Dermis blood vessel endothelial cell (primary cell): Measurements from ENCODE around the gene LRRC4B. TPM values are rescaled to one million over a fixed set of nuclear protein-coding genes. Genes with fewer than 3 reads are reported as not detected.
"Not testable (repeated sequence)": the region's sequence is repeated elsewhere in the genome, so short reads cannot be mapped to it uniquely, and the experiment has no call there.

ENCODE experiments used
- DNase-seq: peaks from one replicate; pipeline ENCODE4 v3.0.0; 2010
- total RNA-seq: library from RNA; depleted of rRNA; stranded (reverse); fragments of >200 nt; gene quantifications from 2 replicates; pipeline ENCODE4 v1.2.3, GENCODE V29; 2014

LRRC4B gene
- total RNA-seq = under 0.01 and 0.05 TPM in 2 replicates

GRCh38 chr19:50567882-50568727 is at the start of gene LRRC4B:
Gene LRRC4B (minus strand): TSS chr19:50568435. CDS start chr19:50548838, 19,597 bp downstream.
- no peak for DNase-seq

GRCh38 chr19:50612504-50613404 is 44.5 kb upstream of the LRRC4B start:
- DNase-seq = not testable (repeated sequence)

- peak; percentile 94 for DNase-seq
Observed at GRCh38 chr19:50607874-50608785, 39.9 kb upstream of the LRRC4B start.

GRCh38 chr19:50607388-50607787 is 39.2 kb upstream of the LRRC4B start:
- DNase-seq = no peak

GRCh38 chr19:50606059-50606836 is 38.0 kb upstream of the LRRC4B start:
- DNase-seq = peak; percentile 29

GRCh38 chr19:50604264-50605073 is 36.2 kb upstream of the LRRC4B start:
- DNase-seq = not testable (repeated sequence)

- DNase-seq = no peak
Observed at GRCh38 chr19:50602935-50603334, 34.7 kb upstream of the LRRC4B start.

- DNase-seq = no peak
Observed at GRCh38 chr19:50602496-50602895, 34.3 kb upstream of the LRRC4B start.

- no peak for DNase-seq
Observed at GRCh38 chr19:50602089-50602422, 33.8 kb upstream of the LRRC4B start.

- DNase-seq = no peak
Observed at GRCh38 chr19:50601407-50602088, 33.3 kb upstream of the LRRC4B start.

- DNase-seq = peak; percentile 32
Observed at GRCh38 chr19:50599427-50599826, 31.2 kb upstream of the LRRC4B start.

- DNase-seq = no peak
Observed at GRCh38 chr19:50590191-50590590, 22.0 kb upstream of the LRRC4B start.

GRCh38 chr19:50581795-50582660 is 13.8 kb upstream of the LRRC4B start:
- not testable (repeated sequence) for DNase-seq

GRCh38 chr19:50580970-50581634 is 12.9 kb upstream of the LRRC4B start:
- DNase-seq = no peak

- no peak for DNase-seq
Observed at GRCh38 chr19:50580240-50580639, 12.0 kb upstream of the LRRC4B start.

- DNase-seq = not testable (repeated sequence)
Observed at GRCh38 chr19:50576769-50577168, 8.5 kb upstream of the LRRC4B start.

- no peak for DNase-seq
Observed at GRCh38 chr19:50573741-50574461, 5.7 kb upstream of the LRRC4B start.

GRCh38 chr19:50570997-50571396 is 2.8 kb upstream of the LRRC4B start:
- DNase-seq = no peak
